Spinal cord (tissue), 10 donors: ENCODE data around the gene GDI1. TPM values are rescaled to one million over a fixed set of nuclear protein-coding genes. Genes with fewer than 3 reads are reported as not detected.

Experiments
- DNase-seq, 6 donors: peaks; one replicate each; pipeline versions ENCODE4 v3.0.0 to v3.0.0-alpha.2; 2013 to 2015; ENCODE audit warnings: low spot score in 6 of 6, low read depth in 4 of 6
- H3K27ac ChIP-seq: one replicate; pipeline ENCODE4 v1.5.1; 2013; ENCODE audit warnings: low read depth, low read length, control low read depth
- H3K27me3 ChIP-seq: one replicate; pipeline ENCODE4 v1.6.1; 2013; ENCODE audit warnings: low read length; ENCODE audit not compliant: control insufficient read depth, insufficient read depth
- H3K36me3 ChIP-seq: one replicate; pipeline ENCODE4 v1.6.1; 2013; ENCODE audit warnings: low read length; ENCODE audit not compliant: control insufficient read depth, insufficient read depth
- H3K4me1 ChIP-seq: one replicate; pipeline ENCODE4 v1.6.1; 2013; ENCODE audit warnings: low read length; ENCODE audit not compliant: control insufficient read depth, insufficient read depth
- H3K4me3 ChIP-seq: one replicate; pipeline ENCODE4 v1.5.1; 2013; ENCODE audit warnings: low read depth, low read length, control low read depth
- H3K9me3 ChIP-seq: one replicate; pipeline ENCODE4 v1.6.1; 2013; ENCODE audit warnings: low read length; ENCODE audit not compliant: control insufficient read depth, insufficient read depth
- WGBS: methylation state at CpG from one replicate; pipeline ENCODE4 v1.1.5; 2013; ENCODE audit warnings: missing lambda C conversion rate; ENCODE audit not compliant: insufficient coverage; 5-methylcytosine and 5-hydroxymethylcytosine counted together
- polyA plus RNA-seq, 2 donors: library from polyadenylated mRNA; unstranded; fragments of 120-200 nt; gene quantifications; one replicate each; pipeline ENCODE4 v1.2.1, GENCODE V29; 2013; ENCODE audit not compliant: insufficient read length in 2 of 2
- total RNA-seq, 2 donors: library from RNA; depleted of rRNA in 1 of 2; stranded (reverse); fragments of 120-200 nt in 1 of 2; fragments of >200 nt in 1 of 2; gene quantifications; one replicate each; pipeline versions ENCODE4 v1.2.3 to v1.2.4, GENCODE V29; 2013 to 2014
- donor health status: healthy.

The GDI1 gene
- total and polyA plus RNA-seq, 4 donors = 185 to 688 (median 434) TPM

GRCh38 chrX:154484255-154485149, 47.5 kb downstream of the GDI1 start:
- no peak overlapping the region for H3K27ac ChIP-seq
- no peak overlapping the region for H3K4me3 ChIP-seq
- no peak for DNase-seq
- H3K4me1 ChIP-seq = peaks cover 34% of the 10 kb centered on the region
- 87% methylated on average over 14 of the region's 16 CpGs for WGBS
- no peaks in the 10 kb centered on the region for H3K9me3 ChIP-seq
- H3K27me3 ChIP-seq = no peaks in the 10 kb centered on the region
- H3K36me3 ChIP-seq = peaks cover 37% of the 10 kb centered on the region

DNA sequence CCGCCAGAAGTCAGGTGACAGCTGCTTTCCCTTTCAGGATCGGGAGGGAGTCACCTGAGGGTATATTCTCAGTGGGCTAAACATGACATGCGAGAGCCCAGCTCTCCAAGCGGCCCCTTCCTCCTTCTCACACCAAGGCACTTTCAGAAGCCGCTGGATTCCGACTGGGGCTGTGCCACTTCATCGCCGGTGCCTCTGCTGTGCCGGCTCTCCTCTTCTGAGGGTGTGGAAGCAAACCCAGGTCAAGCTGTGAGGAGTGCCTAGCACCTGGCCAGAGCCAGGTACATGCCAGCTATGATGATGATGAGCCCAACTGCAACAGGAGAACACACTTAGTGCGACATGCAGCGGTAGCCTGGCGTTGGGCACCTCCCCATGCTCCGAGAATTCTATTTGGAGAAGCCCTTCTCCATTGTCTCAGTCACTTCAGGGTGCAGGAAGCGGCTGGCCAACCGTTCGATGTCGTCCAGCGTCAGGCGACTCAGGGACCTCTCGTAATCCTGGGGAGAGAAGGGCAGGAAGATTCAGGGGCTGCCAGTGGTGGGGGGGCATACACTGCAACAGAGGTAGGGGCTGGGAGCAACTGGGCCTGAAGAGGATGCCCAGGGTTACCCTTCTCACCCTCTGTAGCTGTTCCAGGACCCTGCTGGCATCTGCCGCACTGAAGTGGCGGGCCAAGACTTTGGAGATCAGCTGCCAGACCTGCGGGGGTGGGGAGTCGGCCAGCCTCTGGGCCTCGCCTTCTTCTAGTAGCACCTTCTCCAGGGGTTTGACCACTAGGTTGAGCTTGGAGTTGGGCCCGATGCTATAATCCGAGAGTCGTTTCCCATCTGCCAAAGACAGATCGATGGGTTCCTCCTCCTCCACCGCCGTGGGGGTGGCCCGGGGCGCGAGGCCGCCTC, 48.4 kb downstream of the GDI1 start:
- no peaks in the 10 kb centered on the region for H3K27me3 ChIP-seq

GRCh38 chrX:154486052-154486395, 49.1 kb downstream of the GDI1 start:
- peaks cover 37% of the 10 kb centered on the region for H3K36me3 ChIP-seq
- H3K9me3 ChIP-seq = no peaks in the 10 kb centered on the region
- no peak overlapping the region for H3K27ac ChIP-seq
- peak in 2 of 6 donors; percentile 10 to 33 for DNase-seq
- no peaks in the 10 kb centered on the region for H3K27me3 ChIP-seq
- WGBS = 24% methylated on average over 35 of the region's 35 CpGs
- peaks cover 42% of the 10 kb centered on the region for H3K4me1 ChIP-seq
- peak overlapping the region; percentile 45 for H3K4me3 ChIP-seq

More for the DNA sequence above, 48.4 kb downstream of the GDI1 start:
- Histone ChIP-seq H3K4me1 (peaks cover 40% of the 10 kb centered on the region), H3K27ac (no peak overlapping the region), H3K4me3 (peak overlapping the region; percentile 16), H3K9me3 (no peaks in the 10 kb centered on the region), H3K36me3 (peaks cover 37% of the 10 kb centered on the region)
- 57% methylated on average over 35 of the region's 35 CpGs for WGBS
- peak in 1 of 6 donors; percentile 21 for DNase-seq

DNA sequence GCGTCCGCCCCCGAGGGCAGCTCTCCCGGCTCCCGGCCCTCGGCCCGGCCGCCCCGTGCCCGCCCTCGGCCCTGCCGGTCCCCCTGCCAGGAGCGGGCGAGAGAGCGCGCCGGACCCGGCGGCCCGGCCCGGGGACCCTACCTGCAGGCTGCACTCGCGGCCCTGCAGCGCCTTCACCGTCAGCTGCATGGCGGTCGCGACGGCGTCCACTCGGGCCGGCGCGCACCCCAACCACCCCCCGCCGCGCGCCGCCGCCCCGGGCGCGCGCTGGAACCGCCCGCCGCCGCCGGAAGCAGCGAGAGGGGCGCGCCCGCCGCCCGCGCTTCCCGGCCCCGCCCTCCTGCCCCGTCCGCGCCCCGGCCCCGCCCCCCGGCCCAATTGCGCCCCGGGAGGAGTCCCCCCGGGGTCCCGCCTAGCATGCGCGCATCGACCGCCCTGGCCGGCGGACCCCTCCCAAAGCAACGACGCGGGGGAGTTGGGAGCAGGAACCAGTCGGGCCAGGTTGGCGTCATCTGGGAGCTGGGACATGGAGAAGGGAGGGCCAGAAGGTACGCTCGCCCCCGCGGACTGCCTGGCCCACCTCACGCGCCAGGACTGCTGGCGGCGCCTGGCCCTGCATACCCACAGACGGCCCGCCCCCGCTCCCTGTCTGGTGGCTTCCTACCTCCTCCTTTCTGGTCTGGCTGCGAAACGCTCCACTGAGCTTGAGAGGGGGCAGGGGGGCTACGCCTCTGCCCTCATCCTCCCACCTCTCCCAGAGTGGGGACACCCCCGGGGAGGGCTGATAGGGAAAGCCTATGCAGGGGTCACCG, 49.6 kb downstream of the GDI1 start, which contains the start of gene UBL4A:
TSS of gene UBL4A (minus strand) at position 220 of the 812 bp plus-strand sequence. CDS start at position 189, 31 bp downstream.
- Histone ChIP-seq H3K4me1 (peaks cover 45% of the 10 kb centered on the region), H3K27ac (peak within 1 kb of the TSS; percentile 25), H3K9me3 (no peaks in the 10 kb centered on the region), H3K27me3 (no peaks in the 10 kb centered on the region), H3K4me3 (peak within 1 kb of the TSS; percentile 45), H3K36me3 (peaks cover 37% of the 10 kb centered on the region)
- WGBS = 22% methylated on average over 84 of the region's 95 CpGs
- DNase-seq = peak in 2 of 6 donors; percentile 58 to 71

GRCh38 chrX:154487518-154488290, 50.8 kb downstream of the GDI1 start:
- DNase-seq = no peak
- Histone ChIP-seq H3K9me3 (no peaks in the 10 kb centered on the region), H3K27me3 (no peaks in the 10 kb centered on the region), H3K4me3 (no peak overlapping the region), H3K27ac (no peak overlapping the region), H3K36me3 (peaks cover 35% of the 10 kb centered on the region), H3K4me1 (peaks cover 45% of the 10 kb centered on the region)
- WGBS = 89% methylated on average over 28 of the region's 28 CpGs

- H3K27ac ChIP-seq = no peak overlapping the region
- peaks cover 45% of the 10 kb centered on the region for H3K4me1 ChIP-seq
- H3K9me3 ChIP-seq = no peaks in the 10 kb centered on the region
- H3K27me3 ChIP-seq = no peaks in the 10 kb centered on the region
- peaks cover 32% of the 10 kb centered on the region for H3K36me3 ChIP-seq
- WGBS = 91% methylated on average over 19 of the region's 20 CpGs
- no peak for DNase-seq
- H3K4me3 ChIP-seq = no peak overlapping the region
Observed at GRCh38 chrX:154488336-154489075, 51.6 kb downstream of the GDI1 start.

DNA sequence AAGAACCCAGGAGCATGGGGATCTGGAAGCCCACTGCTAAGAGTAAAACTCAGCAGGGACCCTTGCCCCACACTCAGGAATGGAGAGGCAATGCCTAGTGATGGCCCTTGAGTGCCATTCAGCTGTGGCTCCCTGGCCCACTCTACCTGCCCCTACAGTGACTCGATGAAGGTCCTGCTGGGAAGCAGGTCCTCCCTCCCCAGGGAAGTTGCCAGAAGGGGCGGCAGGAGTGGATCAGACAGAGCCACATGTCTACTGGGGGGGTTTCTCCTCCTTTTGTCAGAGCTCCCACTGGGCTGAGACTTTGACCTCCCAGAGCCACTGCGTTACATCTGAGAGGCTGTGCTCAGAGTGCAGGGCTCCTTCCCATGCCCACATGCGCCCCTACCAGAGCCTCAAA, 52.2 kb downstream of the GDI1 start:
- Histone ChIP-seq H3K4me1 (peaks cover 43% of the 10 kb centered on the region), H3K27me3 (no peaks in the 10 kb centered on the region), H3K27ac (no peak overlapping the region), H3K4me3 (peak overlapping the region; percentile 46), H3K9me3 (no peaks in the 10 kb centered on the region), H3K36me3 (peaks cover 29% of the 10 kb centered on the region)
- 83% methylated on average over 4 of the region's 4 CpGs for WGBS
- no peak for DNase-seq

GRCh38 chrX:154490021-154490413, 53.1 kb downstream of the GDI1 start:
- Histone ChIP-seq H3K36me3 (peaks cover 21% of the 10 kb centered on the region), H3K27me3 (no peaks in the 10 kb centered on the region), H3K4me1 (peaks cover 35% of the 10 kb centered on the region), H3K27ac (peak overlapping the region; percentile 40), H3K4me3 (peak overlapping the region; percentile 46), H3K9me3 (no peaks in the 10 kb centered on the region)
- 32% methylated on average over 19 of the region's 19 CpGs for WGBS
- DNase-seq = peak in 1 of 6 donors; percentile 28
